Hematopoietic multipotent progenitor cell treated with erythropoietin and hydrocortisone succinate and interleukin-3 and kit ligand, for 15 days (in vitro differentiated cells): ENCODE data around the gene XAB2.

Experiments
- DNase-seq: peaks from one replicate; pipeline ENCODE4 v3.0.0-alpha.2; 2015; ENCODE audit warnings: low spot score

The XAB2 gene

GRCh38 chr19:7629347-7630054 lies at the start of gene XAB2, which contains the start of gene PET100:
TSS of gene XAB2 (minus strand) at chr19:7629545. CDS start at chr19:7629527, 18 bp downstream.
TSS of gene PET100 (plus strand) at chr19:7629793. CDS start at chr19:7629834, 41 bp downstream.
- peak; percentile 99 for DNase-seq

GRCh38 chr19:7677669-7678311 lies 48.4 kb upstream of the XAB2 start:
- peak; percentile 11 for DNase-seq

- no peak for DNase-seq
Measured at GRCh38 chr19:7676854-7677253, 47.5 kb upstream of the XAB2 start, which contains the start of gene MCEMP1. TSS of gene MCEMP1 (plus strand) at chr19:7677090. CDS start at chr19:7677121, 31 bp downstream.

GRCh38 chr19:7676376-7676775 lies 47.0 kb upstream of the XAB2 start:
- no peak for DNase-seq

GRCh38 chr19:7674010-7675005 lies 45.0 kb upstream of the XAB2 start:
- peak; percentile 68 for DNase-seq

- no peak for DNase-seq
Measured at GRCh38 chr19:7672522-7672921, 43.2 kb upstream of the XAB2 start.

- DNase-seq = no peak
Measured at GRCh38 chr19:7670790-7671189, 41.4 kb upstream of the XAB2 start.

GRCh38 chr19:7670150-7670783 lies 40.9 kb upstream of the XAB2 start:
- DNase-seq = no peak

- DNase-seq = no peak
Measured at GRCh38 chr19:7669641-7670040, 40.3 kb upstream of the XAB2 start.

- DNase-seq = no peak
Measured at GRCh38 chr19:7668842-7669241, 39.5 kb upstream of the XAB2 start, which contains the start of gene RETN. TSS of gene RETN (plus strand) at chr19:7669049. CDS start at chr19:7669327, 278 bp downstream.

- no peak for DNase-seq
Measured at GRCh38 chr19:7665076-7665475, 35.7 kb upstream of the XAB2 start.

- no peak for DNase-seq
Measured at GRCh38 chr19:7663706-7664105, 34.4 kb upstream of the XAB2 start.

GRCh38 chr19:7662657-7663056 lies 33.3 kb upstream of the XAB2 start:
- no peak for DNase-seq

GRCh38 chr19:7661744-7662538 lies 32.6 kb upstream of the XAB2 start:
- no peak for DNase-seq

GRCh38 chr19:7658219-7658686 lies 28.9 kb upstream of the XAB2 start:
- no peak for DNase-seq

GRCh38 chr19:7657131-7657751 lies 27.9 kb upstream of the XAB2 start:
- DNase-seq = no peak

- no peak for DNase-seq
Measured at GRCh38 chr19:7655581-7655980, 26.2 kb upstream of the XAB2 start.

GRCh38 chr19:7654401-7654800 lies 25.1 kb upstream of the XAB2 start:
- DNase-seq = no peak

- peak; percentile 86 for DNase-seq
Measured at GRCh38 chr19:7652061-7652641, 22.8 kb upstream of the XAB2 start.

GRCh38 chr19:7650148-7650547 lies 20.8 kb upstream of the XAB2 start:
- no peak for DNase-seq
